GM19395 (cell line): ENCODE data around the gene ZNF398.
"Not testable (repeated sequence)": the region's sequence is repeated elsewhere in the genome, so short reads cannot be mapped to it uniquely, and the experiment has no call there.

Experiments used
- ATAC-seq: cut with Tn5 transposase; IDR thresholded peaks from one replicate; pipeline ENCODE4 v1.9.1; 2021; ENCODE audit warnings: mild to moderate bottlenecking, moderate library complexity; ENCODE audit not compliant: unreplicated experiment

ZNF398 gene

DNA sequence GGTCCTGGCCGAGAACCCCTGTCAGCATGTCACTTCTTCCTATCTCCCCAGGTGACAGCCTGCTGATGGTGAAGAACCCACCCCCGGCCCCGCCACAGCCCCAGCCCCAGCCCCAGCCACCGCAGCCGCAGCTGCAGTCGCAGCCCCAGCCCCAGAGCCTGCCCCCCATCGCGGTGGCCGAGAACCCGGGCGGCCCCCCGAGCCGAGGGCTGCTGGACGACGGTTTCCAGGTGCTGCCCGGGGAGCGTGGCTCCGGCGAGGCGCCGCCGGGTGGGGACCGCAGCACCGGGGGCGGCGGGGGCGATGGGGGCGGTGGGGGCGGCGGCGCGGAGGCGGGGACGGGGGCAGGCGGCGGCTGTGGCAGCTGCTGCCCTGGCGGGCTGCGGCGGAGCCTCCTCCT lies 76.5 kb downstream of the ZNF398 start:
- ATAC-seq: no peak

- ATAC-seq: no peak
These were observed 77.1 kb downstream of the ZNF398 start for GRCh38 chr7:149224352-149224751.

- no peak for ATAC-seq
These were observed 77.9 kb downstream of the ZNF398 start for GRCh38 chr7:149225106-149225505.

- ATAC-seq: no peak
These were observed 78.4 kb downstream of the ZNF398 start for GRCh38 chr7:149225656-149226055.

- not testable (repeated sequence) for ATAC-seq
These were observed 79.1 kb downstream of the ZNF398 start for GRCh38 chr7:149226366-149226765.

- no peak for ATAC-seq
These were observed 79.7 kb downstream of the ZNF398 start for GRCh38 chr7:149226840-149227494.

DNA sequence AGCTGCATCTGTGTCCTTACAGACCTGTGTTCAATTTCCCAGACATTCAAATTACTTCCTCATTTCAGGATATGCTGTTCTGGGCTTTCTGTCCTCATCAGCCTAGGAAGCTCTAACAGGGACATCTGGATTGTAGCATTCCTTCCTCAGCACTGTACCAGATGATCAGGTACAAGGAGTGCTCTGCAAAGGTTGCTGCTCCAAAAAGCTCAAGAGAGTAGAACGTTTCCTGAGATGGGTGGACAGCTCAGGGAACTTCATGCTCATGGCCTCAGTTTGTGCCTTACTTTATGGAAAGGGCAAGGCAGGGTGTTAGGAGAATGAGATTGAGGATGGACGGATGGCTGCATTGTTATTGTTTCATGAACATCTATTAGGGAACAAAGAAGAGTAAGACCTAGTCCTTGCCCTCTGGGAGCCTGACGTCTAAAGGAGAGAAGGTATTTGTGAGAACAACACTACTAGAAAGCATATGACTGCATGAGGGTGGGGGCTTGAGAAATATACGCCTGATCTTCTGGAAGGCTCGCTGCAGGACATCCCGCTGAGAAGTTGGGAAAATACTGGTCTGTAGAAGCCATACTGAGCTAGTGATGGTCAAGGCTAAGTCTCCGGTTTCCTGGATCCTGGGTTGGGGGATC lies 81.7 kb downstream of the ZNF398 start:
- ATAC-seq: no peak

DNA sequence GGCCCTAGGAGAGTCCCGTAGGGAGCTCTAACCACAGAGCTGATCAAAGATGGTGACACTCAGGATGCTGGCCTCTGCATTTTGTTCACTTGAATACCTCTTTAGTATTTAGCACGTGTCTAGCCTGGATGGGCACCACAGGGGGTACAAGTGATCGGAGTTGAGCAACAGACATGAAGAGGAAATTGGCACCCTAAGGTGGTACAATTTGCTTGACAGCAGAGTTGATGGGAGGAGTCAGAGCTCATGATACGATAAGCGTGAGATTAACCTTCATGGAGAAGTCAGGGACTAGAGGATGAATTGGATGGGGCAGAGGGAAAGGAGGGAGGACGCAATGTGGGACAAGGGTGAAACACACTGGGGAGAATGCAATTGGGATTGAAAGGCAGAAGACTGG lies 82.3 kb downstream of the ZNF398 start:
- ATAC-seq: no peak

DNA sequence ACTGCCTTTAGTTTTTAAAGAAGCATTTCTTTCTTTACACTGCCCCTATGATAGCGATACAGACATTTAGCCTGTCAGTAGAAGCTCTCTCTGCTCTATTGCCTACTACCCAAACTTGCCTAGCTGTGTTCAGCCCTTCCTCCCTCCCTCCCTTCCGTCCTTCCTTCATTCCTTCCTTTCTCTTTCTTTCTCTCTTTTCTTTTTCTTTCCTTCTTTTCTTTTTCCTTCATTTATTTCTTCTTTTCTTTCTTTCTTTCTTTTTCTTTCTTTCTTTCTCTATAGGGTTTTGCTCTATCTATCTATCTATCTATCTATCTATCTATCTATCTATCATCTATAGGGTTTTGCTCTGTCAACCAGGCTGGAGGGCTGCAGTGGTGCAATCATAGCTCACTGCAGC lies 85.1 kb downstream of the ZNF398 start:
- ATAC-seq: no peak
